Activated effector memory CD4-positive, alpha-beta T cell treated with anti-CD3 and anti-CD28 coated beads, Interleukin-2, amount 50 U/mL, for 16 hours (primary cell): Measurements from ENCODE around the gene SHISA9.

ENCODE experiments used
- DNase-seq: peaks from one replicate; pipeline ENCODE4 v3.0.0-alpha.2; 2020

The SHISA9 gene

DNA sequence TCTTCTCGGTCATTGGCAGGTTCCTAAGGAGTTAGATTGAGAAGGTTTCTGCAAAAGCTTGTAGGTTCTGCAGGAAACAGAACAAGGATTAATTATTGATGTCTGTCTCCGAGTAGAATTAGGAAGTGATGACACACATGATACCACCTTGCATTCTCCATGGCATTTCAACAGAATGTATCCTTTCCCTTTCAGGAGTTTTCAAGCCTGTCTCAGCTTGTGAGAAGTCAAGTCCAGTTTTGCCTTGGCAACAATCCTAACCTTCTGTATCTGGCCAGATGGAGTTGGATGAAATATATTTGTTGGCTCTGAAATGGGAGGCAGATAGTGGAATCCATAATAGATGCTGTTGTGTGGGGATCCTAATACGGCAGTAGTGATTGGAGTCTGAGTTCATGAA, 235.5 kb downstream of the SHISA9 start:
- DNase-seq: no peak

DNA sequence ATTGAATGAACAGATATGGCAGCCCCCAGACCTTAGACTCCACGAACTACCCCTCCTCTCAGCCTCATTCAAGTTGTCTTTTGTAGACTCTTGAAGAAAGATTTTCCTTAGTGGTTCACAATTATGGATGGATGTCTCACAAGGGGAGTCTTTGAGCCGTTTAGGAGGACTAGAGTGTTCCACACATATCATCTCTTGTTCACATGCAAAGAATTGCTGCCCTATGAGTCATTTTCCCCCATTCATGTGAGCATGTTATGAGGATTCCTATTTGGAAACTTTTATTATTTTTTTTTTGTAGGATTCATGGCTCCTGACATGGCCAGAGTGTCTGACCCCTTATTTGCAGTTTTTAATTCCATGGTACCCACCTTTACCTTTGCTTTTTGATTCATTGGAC, 237.1 kb downstream of the SHISA9 start:
- no peak for DNase-seq

DNA sequence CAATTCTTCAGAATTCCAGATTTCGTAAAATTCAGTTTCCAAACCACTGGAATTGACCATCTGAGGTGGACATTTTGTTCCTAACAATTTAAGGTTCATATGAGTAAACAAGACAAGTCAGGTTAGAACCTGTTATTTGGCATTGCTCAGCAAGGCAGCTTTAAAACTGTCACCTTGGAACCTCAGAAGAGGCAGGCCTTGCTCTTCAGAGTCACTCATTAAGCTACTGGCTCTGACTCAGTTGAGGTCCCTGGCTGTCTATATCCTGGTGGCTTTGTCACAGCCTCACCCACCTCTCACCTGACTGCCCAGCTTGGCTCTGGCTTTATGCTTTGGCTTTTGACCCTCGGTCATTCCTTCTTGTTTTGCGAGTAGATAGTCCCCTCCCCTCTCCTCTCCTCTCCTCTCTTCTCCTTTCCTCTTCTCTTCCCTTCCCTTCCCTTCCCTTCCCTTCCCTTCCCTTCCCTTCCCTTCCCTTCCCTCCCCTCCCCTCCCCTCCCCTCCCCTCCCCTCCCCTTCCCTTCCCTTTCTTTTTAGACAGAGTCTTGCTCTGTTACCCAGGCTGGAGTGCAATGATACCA, 238.4 kb downstream of the SHISA9 start:
- DNase-seq: no peak

DNA sequence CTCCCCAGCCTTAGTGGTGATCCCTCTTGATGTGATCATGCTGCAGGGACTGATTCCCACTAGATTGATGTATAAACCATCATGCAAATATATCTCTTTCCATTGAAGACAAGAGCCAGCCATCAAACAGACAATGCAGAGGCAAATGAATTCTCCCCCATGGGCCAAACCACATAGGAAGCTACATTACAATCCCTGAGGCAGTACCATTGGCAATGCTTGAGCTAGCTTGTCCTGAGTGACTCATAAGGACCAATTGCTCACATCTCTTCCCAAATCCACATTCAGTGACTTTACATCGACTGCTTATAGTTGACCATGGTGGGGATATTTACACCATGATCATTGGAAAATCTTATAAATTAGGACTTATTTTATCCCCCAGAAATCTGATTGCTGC, 242.2 kb downstream of the SHISA9 start:
- DNase-seq: no peak

DNA sequence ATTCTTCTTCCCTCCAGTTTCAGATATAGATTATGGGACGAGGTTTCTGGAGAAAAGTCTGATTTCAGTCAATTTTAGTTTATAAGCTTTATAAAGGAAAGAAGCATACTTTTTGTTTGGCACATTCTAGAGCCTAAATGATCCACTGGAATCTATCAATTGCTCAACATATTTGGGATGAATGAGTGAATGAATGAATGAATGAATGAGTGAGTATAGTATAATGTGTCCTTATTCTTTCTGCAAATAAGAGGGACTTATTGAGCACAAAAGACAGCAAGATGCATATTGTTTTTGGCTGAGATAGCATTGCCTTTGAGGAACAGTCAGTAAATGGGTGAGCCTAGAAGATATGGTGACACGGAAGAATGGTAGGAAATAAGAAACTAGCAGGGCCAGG, 245.4 kb downstream of the SHISA9 start:
- no peak for DNase-seq

DNA sequence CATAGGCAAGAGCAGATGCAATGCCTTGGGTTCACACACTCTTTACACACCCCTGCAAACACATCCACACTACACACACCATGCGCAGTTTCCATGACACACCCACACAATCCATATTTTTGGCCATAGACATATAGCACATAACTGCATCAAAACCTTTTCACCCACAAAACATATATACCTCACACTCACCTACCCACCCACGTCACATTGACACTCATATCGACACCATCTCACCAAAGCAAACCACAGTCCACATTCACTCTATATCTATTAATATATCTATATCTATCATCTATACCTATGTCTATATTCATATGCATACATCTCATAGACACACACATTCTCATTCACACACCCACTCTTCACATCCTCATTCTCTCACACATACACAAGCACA, 246.9 kb downstream of the SHISA9 start:
- DNase-seq: no peak

DNA sequence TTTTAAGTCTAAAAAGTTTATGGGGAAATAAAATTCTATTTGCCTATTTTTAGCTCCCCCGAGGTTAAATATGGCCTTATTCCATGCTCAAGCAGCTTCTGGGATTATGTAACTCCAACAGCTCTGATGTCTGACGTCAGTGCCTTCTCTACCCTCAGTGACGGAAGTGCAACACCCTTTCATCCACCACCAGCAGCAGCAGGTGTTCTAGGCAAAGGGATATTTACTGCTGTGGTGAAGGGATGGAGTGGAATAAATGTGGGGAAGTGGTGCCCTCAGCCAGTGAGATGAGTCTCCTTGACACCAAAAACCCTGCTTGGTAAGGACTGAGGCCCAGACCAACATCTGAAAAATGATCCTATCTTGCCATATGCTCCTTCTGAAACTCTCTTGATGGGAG, 247.4 kb downstream of the SHISA9 start:
- no peak for DNase-seq

DNA sequence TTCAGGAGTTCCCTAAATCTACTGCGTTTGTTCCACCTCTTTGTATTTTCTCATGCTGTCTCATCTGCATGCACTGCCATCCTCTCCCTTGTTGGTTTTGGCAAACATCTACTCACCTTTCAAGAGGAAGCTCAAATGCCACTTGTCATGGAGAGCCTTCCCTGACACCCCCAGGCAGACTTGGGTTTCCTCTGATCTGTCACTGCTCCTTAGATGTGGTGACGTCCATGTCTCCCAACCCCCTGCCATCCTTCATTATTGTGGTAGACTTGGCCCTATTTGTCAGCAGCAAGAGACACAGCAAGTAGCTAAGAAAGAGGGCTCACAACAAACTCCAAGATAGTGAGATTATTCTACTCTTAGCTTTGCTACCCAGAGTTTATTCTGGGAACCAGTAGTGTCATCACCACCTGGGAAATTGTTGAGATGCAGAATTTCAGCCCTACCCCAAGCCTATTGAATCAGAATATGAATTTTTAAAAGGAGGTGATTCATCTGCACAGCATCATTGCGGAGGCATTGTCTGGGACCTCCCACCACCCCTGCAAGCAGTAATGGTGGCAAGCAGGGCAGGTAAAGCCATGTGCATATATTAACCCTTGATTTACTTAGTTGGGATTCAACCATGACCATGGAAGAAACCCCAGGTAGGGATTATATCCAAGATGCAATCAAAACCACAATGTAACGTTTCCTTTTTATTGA, 248.9 kb downstream of the SHISA9 start:
- no peak for DNase-seq

DNA sequence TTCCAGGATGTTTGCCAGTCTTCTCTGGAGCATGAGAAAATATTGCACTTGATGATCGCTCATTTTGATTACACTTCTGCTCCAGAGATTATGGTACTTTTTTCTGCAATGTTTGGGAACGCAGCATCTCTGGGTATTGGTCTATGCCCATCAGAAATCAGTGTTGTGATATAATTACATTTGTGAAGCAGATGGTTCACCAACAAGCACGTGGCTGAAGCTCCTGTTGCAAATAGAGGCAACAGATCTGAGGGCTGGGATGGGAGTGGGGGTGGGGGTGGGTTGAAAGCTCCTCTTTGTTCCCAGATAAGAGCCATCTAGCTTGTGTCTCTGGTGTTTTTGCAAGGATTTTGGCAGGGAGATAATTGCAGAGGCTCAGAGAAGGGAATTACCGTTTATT, 252.3 kb downstream of the SHISA9 start:
- DNase-seq: no peak

DNA sequence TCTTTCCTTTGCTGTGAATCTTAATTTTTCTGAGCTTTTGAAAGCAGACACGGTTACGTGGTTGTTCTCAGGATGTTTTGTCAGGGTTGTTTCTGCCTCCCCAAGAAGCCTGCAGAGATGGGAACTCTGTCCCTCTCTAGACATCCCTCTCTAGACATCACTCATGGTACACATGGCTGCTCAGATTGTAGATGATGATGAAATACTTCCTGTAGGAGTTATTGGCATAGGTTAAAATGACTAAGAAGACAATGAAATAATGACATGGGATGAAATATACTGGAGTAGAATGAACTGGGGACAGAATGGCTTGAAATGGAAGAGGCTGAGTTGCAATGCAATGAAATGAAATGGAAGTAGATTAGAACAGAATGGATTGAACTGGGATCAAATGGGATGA, 253.4 kb downstream of the SHISA9 start:
- DNase-seq: no peak

DNA sequence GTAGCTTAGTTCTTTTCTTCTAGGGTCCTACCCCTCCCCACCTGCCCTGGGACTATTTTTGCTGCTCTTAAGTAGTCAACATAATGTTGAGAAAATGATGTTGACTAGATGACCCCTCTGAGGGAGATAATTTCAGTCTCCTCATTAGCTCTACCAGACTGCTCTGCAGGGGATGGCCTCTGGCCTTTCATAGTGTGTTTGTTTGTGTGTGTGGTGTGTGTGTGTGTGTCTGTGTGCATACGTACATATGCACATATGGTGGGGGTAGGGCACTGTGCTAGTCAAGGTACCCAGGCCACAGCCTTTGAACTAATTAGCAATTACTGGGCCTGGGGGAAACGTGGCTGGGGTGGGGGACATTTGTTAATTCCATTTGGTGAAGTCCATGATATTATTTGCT, 254.0 kb downstream of the SHISA9 start:
- no peak for DNase-seq

DNA sequence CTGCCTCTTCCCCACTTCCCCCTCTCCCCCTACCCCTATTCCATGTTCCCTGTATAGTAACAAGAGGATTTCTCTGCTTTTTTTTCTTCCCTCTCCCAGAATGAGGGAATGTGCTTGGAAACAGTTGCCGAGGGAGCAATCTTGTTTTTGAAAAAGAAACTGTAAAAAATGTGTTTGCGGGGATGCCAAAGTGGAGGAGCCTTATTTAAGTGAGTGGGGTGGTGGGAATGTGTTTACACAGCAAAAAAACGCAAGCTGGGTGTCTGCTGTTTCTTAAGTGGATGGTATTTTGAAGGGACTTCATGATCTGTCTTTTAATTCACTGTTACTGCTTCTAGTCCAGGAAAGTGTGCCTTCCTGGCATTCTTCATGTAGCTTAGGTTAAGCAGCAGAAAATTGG, 254.4 kb downstream of the SHISA9 start:
- no peak for DNase-seq

DNA sequence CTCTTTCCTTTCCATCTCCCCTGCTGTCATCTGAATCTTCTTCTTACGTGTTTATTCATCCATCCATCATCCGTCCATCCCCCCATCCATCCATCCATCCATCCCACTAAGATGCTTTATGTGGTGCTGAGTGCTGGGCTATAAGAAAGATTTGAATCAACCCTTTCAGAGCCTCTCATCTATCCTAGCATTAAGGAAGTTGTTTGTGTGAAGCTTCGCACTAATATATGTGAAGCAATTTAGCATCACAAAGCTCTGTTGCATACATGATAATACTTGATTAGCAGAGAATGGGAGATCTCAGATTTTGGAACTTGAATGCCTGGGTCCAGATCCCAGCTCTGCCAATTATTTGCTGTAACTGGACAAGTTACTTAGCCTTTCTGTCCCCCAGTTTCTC, 255.7 kb downstream of the SHISA9 start:
- DNase-seq: no peak

DNA sequence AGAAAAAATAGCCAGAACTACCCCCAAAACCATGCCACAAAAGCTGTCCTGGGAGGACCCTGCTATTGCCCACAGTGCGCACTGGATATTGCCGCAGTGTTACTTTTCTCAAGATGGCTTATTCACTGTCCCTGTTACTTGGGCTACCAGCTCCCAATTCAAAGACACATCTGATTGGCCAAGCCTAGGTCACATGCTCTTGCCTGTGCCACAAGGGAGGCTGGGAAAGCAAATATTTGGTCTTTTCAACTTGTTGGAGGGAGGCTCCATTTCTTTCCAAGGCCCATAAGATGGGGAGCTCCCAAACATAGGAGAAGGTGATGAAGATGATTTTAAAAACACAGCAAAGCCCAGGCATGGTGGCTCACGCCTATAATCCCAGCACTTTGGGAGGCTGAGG, 257.0 kb downstream of the SHISA9 start:
- DNase-seq: no peak

DNA sequence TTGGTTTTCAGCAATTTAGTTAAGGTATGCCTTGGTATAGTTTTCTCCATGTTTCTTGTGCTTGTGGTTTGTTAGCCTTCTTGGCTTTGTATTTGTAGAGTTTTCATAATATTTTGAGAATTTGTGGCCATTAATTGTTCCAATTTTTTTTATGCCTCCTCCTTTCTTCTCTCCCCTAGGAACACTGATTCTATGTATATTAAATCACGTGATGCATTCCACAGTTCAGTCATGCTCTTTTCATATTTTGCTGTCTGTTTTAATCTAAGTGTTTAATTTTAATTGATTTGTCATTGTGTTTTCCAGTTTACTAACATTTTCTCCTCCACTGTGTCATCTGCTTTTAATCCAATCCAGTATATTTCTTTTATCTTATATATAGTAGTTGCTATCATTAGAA, 263.6 kb downstream of the SHISA9 start:
- no peak for DNase-seq

DNA sequence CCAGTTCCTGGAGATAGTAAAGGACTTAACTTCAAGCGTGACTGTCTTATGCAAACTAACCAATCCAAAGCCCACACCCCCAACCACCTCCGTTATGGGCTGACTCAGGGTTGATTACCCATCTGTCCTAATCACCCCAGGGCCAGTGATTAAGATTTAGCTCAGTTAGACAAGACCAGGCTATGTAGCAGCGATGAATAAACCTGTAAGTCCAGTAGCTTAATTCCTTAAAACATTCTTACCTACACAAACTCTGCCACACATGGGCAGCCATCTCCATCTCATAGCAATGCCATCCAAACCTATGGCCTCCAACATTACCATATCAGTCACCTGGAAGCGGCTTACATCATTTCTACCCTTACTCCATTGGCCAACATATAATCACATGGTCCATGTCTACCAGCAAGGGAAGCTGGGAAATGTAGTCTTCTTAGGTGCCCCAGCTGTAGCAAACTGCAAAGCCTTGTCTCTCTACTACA, 266.7 kb downstream of the SHISA9 start:
- no peak for DNase-seq

DNA sequence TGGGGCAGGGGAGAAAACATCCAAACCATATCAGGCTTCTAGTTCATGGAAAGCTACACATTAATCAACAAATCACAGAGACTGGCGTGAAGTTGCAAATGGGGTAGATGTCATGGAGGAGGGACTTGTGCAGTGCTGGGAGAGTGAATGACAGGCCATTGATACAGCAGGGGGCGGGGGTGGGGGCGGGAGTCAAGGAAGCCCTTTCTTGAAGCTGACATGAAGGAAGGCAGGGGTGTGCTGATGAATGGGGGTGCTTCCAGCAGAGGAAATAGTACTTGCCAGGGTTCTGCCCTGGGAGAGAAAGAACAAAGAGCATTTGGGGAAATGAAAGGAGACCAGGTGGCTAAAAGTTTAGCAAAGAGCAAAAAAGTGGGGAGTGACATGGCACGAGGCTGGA, 269.9 kb downstream of the SHISA9 start:
- DNase-seq: no peak

DNA sequence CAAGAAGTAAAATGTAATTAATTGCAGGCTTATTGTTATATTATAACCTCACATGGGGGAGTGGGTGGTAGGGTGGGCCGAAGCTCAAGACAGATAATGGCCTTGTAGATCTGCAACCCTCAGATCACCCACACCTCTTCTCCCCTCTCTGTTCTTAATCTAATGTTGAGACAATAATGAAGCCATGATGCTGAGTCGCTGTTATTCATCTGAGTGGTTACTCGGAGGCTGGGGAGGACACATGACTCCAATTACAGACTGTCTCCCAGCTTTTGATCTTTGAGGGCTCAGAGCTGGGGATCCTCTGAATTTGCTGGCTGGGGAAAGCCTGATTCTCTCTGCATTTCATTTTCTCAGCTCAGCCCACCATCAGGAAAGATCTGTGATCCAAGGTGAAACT, 275.3 kb downstream of the SHISA9 start:
- DNase-seq: no peak

DNA sequence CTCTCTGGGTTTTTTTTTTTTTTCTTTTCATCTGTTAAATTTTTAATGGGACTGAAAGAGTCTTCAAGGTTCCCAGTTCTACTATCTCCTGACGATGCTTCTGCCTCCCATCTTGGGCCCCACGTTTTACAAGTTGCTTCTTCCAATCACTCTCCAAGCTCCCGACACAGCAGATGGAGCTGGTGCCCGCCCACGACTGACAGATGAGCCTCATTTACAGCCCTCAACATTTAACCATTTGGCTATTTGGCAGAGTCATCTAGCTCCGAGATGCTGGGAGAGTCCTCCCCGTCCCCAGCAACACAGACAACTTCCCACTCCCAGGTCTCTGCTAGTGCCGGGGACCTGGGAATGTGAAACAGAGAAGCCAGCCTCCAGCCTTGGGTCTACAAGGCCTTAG, 276.9 kb downstream of the SHISA9 start:
- no peak for DNase-seq

DNA sequence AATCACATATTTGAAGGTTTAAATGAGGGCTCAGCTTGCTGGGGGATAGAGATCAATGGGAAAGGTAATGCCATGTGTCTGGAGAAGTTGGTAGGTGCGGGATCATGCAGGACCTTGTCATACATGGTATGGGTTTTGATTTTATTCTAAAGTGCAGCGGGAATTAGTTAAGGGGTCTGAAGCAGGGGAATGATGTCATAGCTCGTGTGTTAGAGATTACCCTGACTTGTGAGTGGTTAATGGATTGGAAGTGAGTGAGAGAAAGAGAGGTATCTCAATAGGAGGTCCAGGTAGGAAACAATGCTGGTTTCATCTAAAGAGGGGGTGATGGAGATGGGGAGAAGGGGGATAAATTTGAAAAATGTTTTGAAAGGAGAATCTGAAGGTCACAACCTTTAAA, 280.0 kb downstream of the SHISA9 start:
- no peak for DNase-seq

DNA sequence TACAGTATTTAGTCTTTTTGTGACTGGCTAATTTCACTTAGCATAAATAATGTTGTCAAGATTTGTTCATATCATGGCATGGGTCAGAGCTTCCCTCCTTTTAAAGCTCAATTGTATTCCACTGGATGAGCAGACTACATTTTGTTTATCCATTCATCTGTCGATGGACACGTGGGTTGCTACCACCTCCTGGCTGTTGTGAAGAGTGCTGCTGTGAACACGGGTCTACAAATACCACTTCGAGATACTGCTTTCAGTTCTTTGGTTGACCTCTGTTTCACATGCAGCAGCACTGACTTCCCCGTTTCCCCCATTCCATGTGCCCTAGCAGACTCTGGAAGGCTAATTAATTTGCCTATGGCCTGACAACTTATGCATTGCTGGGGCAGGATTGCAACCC, 285.4 kb downstream of the SHISA9 start:
- no peak for DNase-seq

DNA sequence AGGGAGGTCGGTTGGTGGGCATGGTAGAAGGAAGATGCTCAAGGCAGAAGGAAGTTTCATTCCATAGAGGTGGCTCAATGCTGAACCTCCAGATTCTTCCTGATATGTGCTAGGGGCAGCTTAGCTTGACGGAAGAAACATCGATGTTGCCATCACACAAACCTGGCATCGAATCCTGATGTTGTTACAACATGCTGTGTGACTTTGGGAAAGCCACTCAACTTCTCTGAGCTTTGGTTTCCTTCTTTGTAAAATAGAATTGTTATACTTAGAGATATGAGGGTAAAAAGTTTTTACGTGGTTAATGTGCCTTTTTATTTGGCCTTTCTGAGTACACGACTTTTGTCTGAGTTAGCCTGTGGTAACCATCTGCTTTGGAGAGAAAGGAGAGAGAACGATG, 287.9 kb downstream of the SHISA9 start:
- DNase-seq: no peak

DNA sequence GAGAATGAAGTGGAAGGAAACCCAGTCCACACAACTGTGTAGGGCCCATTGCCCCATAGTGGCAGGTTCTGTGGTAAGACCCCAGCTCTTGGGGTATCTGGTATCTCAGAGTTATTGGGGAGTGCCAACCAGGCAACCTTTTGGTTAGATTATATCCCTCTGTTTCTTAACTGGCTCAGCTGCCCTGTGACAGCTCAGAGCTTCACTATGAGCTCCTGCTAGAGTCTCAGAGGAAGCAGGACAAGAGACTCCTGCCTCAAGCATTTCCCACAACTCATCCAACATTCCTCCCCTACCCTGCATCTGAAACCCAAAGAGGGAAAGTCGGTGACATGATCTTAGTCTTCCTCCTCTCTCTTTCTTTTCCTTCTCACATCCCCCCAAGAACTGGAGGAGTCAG, 292.3 kb downstream of the SHISA9 start:
- DNase-seq: no peak

DNA sequence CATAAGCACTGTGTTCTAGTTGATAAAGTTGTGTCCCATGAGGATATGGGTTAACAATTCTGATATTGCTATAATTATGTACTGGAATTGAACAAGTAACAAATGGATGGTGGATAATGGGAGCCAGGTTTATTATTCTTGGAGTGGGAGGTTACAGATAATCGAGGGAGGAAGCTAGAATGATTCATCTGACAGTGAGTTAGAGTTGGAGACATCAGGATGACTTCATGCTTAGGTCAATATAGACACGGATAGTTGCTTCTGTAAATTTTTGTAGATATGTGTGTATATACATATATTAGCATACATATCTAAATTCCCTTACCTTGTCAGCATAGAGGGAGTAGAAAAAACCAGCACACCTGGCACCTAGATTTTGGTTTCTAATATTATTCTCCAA, 293.4 kb downstream of the SHISA9 start:
- DNase-seq: no peak

DNA sequence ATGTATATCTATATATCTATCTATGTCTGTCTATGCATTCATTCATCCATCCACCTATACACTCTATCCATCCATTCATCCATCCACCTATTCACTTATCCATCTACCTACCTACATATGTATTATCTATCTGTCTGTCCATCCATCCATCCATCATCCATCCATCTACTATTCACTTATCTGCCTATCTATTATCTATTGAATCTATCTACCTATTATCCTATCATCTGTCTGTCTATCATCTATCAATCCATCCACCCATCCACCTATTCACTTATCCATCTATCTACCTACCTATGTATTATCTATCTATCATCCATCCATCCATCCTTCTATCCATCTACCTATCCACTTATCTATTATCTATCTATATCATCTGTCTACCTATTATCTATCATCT, 302.3 kb downstream of the SHISA9 start:
- no peak for DNase-seq
